ENCODE data around the gene FAAP20.

DNA sequence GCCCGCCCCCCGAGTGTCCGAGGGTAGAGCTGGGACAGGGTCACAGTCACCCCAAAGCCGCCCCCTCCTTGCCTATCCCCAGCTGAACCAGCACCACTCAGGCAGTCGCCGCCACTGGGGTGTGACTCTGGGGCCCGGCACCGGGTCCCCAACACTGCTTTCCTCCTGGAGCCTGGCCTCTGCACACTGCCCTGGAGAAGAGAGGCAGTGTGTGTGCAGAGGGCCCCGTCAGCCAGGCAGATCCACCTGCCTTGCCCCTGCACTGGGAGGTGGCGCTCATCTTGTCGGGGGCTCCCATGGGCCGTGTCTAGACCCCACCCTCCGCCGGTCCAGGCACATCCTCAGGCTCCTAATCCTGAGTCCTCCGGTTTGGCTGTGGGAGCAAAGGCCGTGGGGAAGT, 15.7 kb downstream of the FAAP20 start:
- TF ChIP-seq, protein P1, sequence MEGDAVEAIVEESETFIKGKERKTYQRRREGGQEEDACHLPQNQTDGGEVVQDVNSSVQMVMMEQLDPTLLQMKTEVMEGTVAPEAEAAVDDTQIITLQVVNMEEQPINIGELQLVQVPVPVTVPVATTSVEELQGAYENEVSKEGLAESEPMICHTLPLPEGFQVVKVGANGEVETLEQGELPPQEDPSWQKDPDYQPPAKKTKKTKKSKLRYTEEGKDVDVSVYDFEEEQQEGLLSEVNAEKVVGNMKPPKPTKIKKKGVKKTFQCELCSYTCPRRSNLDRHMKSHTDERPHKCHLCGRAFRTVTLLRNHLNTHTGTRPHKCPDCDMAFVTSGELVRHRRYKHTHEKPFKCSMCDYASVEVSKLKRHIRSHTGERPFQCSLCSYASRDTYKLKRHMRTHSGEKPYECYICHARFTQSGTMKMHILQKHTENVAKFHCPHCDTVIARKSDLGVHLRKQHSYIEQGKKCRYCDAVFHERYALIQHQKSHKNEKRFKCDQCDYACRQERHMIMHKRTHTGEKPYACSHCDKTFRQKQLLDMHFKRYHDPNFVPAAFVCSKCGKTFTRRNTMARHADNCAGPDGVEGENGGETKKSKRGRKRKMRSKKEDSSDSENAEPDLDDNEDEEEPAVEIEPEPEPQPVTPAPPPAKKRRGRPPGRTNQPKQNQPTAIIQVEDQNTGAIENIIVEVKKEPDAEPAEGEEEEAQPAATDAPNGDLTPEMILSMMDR (IDR thresholded peaks at IDR 0.05; ENCODE audit: insufficient read depth, low read length, poor library complexity, severe bottlenecking), result no peak
- no peak for TF ChIP-seq EZH2phosphoT487 (conservative IDR thresholded peaks at IDR 0.05; ENCODE audit: low read length)
